Measurements from ENCODE around the gene PER2. TPM values are rescaled to one million over a fixed set of nuclear protein-coding genes. Genes with fewer than 3 reads are reported as not detected.
"Not testable (repeated sequence)": the region's sequence is repeated elsewhere in the genome, so short reads cannot be mapped to it uniquely, and the experiment has no call there.

Gene PER2
- total RNA-seq, 4 donors from 2014 or later = 24.3 to 105 (median 85.9) TPM

DNA sequence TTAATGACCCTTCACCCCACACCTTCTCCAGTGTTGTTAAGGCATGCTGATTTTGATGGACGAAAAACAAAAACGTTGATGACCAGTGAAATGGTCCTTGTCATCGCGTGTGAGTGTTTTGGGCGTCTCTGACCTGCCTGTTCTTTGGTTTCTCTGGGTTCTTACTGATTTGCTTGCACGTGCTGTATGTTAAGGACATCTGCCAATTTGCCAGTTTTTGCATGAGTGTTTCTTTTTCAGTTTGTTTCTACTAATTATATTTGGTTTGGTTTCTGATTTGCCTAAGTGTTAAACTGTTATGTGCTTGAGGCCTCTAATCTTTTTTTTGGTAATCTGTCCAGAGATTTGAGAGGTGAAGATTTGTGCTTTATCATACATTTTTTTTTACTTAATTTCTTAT lies 46.5 kb upstream of the PER2 start:
- no peak for DNase-seq (ENCODE audit: low spot score in 2 of 2)
- H3K4me3 ChIP-seq = no peak overlapping the region
- TF ChIP-seq, protein P1, sequence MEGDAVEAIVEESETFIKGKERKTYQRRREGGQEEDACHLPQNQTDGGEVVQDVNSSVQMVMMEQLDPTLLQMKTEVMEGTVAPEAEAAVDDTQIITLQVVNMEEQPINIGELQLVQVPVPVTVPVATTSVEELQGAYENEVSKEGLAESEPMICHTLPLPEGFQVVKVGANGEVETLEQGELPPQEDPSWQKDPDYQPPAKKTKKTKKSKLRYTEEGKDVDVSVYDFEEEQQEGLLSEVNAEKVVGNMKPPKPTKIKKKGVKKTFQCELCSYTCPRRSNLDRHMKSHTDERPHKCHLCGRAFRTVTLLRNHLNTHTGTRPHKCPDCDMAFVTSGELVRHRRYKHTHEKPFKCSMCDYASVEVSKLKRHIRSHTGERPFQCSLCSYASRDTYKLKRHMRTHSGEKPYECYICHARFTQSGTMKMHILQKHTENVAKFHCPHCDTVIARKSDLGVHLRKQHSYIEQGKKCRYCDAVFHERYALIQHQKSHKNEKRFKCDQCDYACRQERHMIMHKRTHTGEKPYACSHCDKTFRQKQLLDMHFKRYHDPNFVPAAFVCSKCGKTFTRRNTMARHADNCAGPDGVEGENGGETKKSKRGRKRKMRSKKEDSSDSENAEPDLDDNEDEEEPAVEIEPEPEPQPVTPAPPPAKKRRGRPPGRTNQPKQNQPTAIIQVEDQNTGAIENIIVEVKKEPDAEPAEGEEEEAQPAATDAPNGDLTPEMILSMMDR (IDR thresholded peaks at IDR 0.05) = no peak
- no peak for TF ChIP-seq POLR2AphosphoS5 (IDR thresholded peaks at IDR 0.05)
- TF ChIP-seq POLR2A (IDR thresholded peaks at IDR 0.05) = no peak
- TF ChIP-seq EP300 (IDR thresholded peaks at IDR 0.05) = no peak
- no peaks in the 10 kb centered on the region for H3K9me3 ChIP-seq
- no peaks in the 10 kb centered on the region for H3K4me1 ChIP-seq
- no peak overlapping the region for H3K27ac ChIP-seq
- no peaks in the 10 kb centered on the region for H3K27me3 ChIP-seq
- WGBS = 86% methylated on average over 6 of the region's 6 CpGs
- H3K36me3 ChIP-seq = peaks cover 37% of the 10 kb centered on the region

DNA sequence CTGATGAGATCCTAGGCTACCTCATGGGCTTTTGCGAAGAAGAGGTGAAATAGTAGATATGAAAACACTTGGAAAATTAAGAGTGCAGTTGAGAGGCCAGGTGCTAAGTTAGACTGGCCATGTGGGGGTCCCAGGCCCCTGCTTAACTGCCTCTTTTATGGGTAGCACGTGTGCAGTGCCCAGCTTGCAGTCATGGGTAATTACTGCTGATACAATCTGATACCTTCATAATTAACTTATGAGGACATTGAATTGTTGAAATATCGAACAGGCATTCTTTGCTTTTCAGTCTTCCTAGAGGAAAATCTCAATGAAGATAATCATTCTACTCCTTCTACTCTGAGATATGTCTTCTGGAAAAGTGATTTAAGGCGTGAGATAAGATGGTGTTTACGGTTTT lies 43.5 kb upstream of the PER2 start:
- no peaks in the 10 kb centered on the region for H3K4me1 ChIP-seq
- H3K27me3 ChIP-seq = no peaks in the 10 kb centered on the region
- no peaks in the 10 kb centered on the region for H3K9me3 ChIP-seq
- no peak overlapping the region for H3K4me3 ChIP-seq
- 93% methylated on average over 5 of the region's 5 CpGs for WGBS
- TF ChIP-seq, protein P1 (IDR thresholded peaks at IDR 0.05) = no peak
- no peak for TF ChIP-seq POLR2AphosphoS5 (IDR thresholded peaks at IDR 0.05)
- no peak for TF ChIP-seq EP300 (IDR thresholded peaks at IDR 0.05)
- TF ChIP-seq POLR2A (IDR thresholded peaks at IDR 0.05) = no peak
- DNase-seq (ENCODE audit: low spot score in 2 of 2) = no peak
- no peak overlapping the region for H3K27ac ChIP-seq
- peaks cover 46% of the 10 kb centered on the region for H3K36me3 ChIP-seq

DNA sequence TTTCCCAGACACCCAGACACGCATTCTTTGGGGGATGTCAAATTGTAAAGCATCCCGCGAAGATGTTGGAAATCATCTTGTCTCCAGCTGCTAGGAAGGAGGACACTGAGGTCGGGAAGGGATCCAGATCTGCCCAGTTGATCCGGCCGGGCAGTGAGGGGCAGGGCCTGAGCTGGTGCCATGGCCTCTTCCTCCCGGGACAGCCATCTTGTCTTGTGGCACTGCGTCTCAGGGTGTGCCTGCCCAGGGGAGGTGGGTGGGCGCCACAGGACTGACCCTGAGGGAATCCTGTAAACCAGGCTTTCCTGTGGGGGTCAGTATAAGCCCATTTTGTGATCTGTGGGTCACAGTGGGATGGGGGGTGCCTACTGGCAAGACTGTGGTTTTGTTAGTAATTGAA lies 42.0 kb upstream of the PER2 start:
- 91% methylated on average over 8 of the region's 9 CpGs for WGBS
- TF ChIP-seq POLR2AphosphoS5 (IDR thresholded peaks at IDR 0.05) (no peak), EP300 (IDR thresholded peaks at IDR 0.05) (no peak), POLR2A (IDR thresholded peaks at IDR 0.05) (no peak)
- TF ChIP-seq, protein P1 (IDR thresholded peaks at IDR 0.05) = no peak
- H3K9me3 ChIP-seq = no peaks in the 10 kb centered on the region
- no peaks in the 10 kb centered on the region for H3K4me1 ChIP-seq
- no peaks in the 10 kb centered on the region for H3K27me3 ChIP-seq
- DNase-seq (ENCODE audit: low spot score in 2 of 2) = peak in 1 of 2 donors; percentile 60
- peaks cover 56% of the 10 kb centered on the region for H3K36me3 ChIP-seq
- H3K27ac ChIP-seq = no peak overlapping the region
- H3K4me3 ChIP-seq = no peak overlapping the region

DNA sequence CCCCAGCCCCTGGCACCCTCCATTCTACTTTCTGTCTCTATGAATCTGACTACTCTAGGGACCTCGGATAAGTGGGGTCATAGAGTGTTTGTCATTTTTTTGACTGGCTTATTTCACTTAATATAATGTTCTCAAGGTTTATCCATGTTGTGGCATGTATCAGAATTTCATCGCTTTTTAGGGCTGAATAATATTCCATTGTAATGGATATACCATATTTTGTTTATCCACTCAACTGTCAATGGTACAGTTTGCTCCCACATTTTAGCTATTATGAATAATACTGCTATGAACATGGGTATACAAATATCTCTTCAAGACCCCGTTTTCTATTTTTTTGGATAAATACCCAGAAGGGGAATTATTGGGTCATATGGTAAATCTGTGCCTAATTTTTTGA lies 39.3 kb upstream of the PER2 start:
- DNase-seq (ENCODE audit: low spot score in 2 of 2) = peak in 1 of 2 donors; percentile 29
- peaks cover 46% of the 10 kb centered on the region for H3K36me3 ChIP-seq
- no peaks in the 10 kb centered on the region for H3K9me3 ChIP-seq
- WGBS = 98% methylated on average over 3 of the region's 3 CpGs
- no peak for TF ChIP-seq POLR2AphosphoS5 (IDR thresholded peaks at IDR 0.05)
- H3K4me1 ChIP-seq = no peaks in the 10 kb centered on the region
- no peak overlapping the region for H3K27ac ChIP-seq
- H3K4me3 ChIP-seq = no peak overlapping the region
- H3K27me3 ChIP-seq = no peaks in the 10 kb centered on the region

DNA sequence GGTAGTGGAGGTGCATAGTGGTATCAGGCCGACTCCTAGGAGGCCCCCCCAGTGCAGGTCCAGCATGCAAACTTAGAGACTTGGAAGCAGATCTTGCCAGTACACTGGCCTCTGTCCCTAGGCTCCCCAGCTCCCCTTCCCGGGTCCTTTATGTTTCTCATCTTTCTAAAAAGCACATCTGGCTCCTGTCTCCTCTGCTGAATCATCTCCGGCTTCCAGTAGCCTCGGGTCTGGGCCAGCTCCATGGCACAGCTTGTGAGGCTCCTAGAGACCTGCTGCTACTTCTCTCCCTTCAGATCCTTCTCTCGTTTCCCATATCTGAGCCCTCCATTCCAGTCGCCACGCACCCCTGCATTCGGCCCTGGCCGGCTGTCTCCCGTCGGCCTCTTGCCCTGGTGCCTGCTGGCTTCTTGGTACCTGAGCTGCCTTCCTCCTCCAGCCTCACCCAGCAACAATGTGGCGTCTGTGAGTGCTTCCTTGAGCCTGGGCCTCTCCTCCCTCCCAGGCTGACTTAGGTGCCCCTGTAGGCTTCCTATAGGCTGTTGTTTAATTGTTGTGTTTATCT lies 38.5 kb upstream of the PER2 start:
- Histone ChIP-seq H3K36me3 (peaks cover 46% of the 10 kb centered on the region), H3K27me3 (no peaks in the 10 kb centered on the region), H3K4me1 (peaks cover 3% of the 10 kb centered on the region), H3K4me3 (no peak overlapping the region), H3K9me3 (no peaks in the 10 kb centered on the region), H3K27ac (no peak overlapping the region)
- WGBS = 91% methylated on average over 12 of the region's 12 CpGs
- DNase-seq (ENCODE audit: low spot score in 2 of 2) = peak; percentile 42 to 68
- no peak for TF ChIP-seq POLR2AphosphoS5 (IDR thresholded peaks at IDR 0.05)

DNA sequence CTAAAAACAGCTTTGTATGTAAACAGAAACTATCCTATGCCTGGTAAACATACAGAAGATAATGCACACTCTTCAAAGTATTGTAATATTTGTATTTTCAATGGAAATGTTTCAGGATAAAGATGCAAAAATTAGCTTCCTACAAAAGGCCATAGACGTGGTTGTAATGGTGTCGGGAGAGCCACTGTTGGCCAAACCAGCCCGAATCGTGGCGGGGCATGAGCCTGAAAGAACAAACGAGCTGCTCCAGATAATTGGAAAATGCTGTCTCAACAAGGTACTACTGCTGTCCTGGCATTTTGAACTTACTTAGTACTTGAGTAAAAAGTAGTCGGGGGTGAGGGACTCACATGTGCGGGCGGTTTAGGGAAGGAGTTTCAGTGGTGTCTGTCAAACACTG lies 37.3 kb upstream of the PER2 start:
- Histone ChIP-seq H3K36me3 (peaks cover 41% of the 10 kb centered on the region), H3K27ac (no peak overlapping the region), H3K4me1 (peaks cover 15% of the 10 kb centered on the region), H3K4me3 (no peak overlapping the region), H3K9me3 (no peaks in the 10 kb centered on the region), H3K27me3 (no peaks in the 10 kb centered on the region)
- peak in 1 of 2 donors; percentile 57 for DNase-seq (ENCODE audit: low spot score in 2 of 2)
- no peak for TF ChIP-seq POLR2A (IDR thresholded peaks at IDR 0.05)
- TF ChIP-seq, protein P1 (IDR thresholded peaks at IDR 0.05) = no peak
- TF ChIP-seq POLR2AphosphoS5 (IDR thresholded peaks at IDR 0.05) = no peak
- no peak for TF ChIP-seq EP300 (IDR thresholded peaks at IDR 0.05)
- WGBS = 87% methylated on average over 9 of the region's 9 CpGs

DNA sequence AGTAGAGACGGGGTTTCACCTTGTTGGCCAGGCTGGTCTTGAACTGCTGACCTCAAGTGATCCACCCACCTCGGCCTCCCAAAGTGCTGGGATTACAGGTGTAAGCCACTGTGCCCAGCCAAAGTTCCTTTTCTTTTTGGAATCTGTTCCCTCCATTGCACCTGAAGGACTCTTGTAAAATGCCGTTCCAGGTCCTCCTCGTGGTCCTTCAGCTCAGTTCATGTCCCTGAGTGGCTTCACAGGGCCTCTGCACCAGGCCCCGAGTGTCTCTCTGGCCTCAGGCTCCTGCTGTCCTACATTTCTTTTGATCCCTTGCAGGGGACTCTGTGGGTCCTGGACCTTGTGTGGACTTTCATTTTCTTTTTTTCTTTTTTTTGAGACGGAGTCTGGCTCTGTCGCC lies 35.8 kb upstream of the PER2 start:
- peak; percentile 26 to 27 for DNase-seq (ENCODE audit: low spot score in 2 of 2)
- H3K27me3 ChIP-seq, H3K4me3 ChIP-seq, H3K9me3 ChIP-seq, H3K27ac ChIP-seq: not testable (repeated sequence)
- peaks cover 28% of the 10 kb centered on the region for H3K36me3 ChIP-seq
- peaks cover 21% of the 10 kb centered on the region for H3K4me1 ChIP-seq
- 98% methylated on average over 7 of the region's 7 CpGs for WGBS
